ENCODE data around the gene ACMSD. TPM values are rescaled to one million over a fixed set of nuclear protein-coding genes. Genes with fewer than 3 reads are reported as not detected.

Gene ACMSD
- total RNA-seq, 3 donors from 2014 or later (not counting 1 experiment from before 2014, with no cell fraction given), result not detected

DNA sequence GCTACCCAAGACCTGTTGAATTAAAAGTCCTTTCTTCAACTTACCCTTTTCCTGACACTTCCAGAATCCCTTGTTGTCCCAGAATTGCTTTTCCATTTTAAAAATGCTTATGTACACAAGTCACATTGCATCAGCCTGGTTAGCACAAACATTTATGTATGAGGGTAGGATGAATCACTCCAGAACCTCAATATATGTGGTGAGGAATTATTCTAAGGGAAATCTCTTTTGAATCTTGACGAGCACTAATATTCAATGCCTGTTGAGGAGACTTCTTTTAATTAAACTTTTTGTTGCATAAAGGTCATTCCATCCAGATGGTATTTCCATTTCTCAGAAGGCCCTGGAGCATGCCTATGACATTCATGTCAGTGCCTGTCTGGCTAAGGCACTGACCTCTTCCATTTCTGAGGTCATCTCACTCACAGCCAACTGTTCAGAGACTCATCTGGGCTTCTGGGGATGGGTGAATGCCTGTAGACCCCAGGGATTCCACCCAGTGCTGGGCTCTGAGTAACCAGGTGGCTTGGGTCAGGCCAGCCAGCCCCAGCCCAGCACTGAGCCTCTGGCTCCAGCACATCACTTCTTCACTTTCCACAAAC lies 28.2 kb downstream of the ACMSD start:
- H3K27me3 Mint-ChIP-seq (ENCODE audit: low read depth in 2 of 2), result no peaks in the 10 kb centered on the region
- no peak overlapping the region for H3K27ac Mint-ChIP-seq
- Histone ChIP-seq H3K9me3 (ENCODE audit: control insufficient read depth, insufficient read depth, low read length) (no peaks in the 10 kb centered on the region), H3K27me3 (ENCODE audit: control insufficient read depth, insufficient read depth, low read length) (no peaks in the 10 kb centered on the region), H3K4me3 (ENCODE audit: low read length) (no peak overlapping the region), H3K36me3 (ENCODE audit: control insufficient read depth, insufficient read depth, low read length) (no peaks in the 10 kb centered on the region), H3K4me1 (ENCODE audit: control insufficient read depth, insufficient read depth, low read length) (no peaks in the 10 kb centered on the region), H3K27ac (ENCODE audit: low read length) (no peak overlapping the region)
- ATAC-seq, result no peak
- no peaks in the 10 kb centered on the region for H3K9me3 Mint-ChIP-seq
- TF ChIP-seq, protein P1, sequence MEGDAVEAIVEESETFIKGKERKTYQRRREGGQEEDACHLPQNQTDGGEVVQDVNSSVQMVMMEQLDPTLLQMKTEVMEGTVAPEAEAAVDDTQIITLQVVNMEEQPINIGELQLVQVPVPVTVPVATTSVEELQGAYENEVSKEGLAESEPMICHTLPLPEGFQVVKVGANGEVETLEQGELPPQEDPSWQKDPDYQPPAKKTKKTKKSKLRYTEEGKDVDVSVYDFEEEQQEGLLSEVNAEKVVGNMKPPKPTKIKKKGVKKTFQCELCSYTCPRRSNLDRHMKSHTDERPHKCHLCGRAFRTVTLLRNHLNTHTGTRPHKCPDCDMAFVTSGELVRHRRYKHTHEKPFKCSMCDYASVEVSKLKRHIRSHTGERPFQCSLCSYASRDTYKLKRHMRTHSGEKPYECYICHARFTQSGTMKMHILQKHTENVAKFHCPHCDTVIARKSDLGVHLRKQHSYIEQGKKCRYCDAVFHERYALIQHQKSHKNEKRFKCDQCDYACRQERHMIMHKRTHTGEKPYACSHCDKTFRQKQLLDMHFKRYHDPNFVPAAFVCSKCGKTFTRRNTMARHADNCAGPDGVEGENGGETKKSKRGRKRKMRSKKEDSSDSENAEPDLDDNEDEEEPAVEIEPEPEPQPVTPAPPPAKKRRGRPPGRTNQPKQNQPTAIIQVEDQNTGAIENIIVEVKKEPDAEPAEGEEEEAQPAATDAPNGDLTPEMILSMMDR (IDR thresholded peaks at IDR 0.05), result no peak
- intact Hi-C loops (cut with micrococcal nuclease), result no loop called here
- H3K4me1 Mint-ChIP-seq, result no peaks in the 10 kb centered on the region
- H3K4me3 Mint-ChIP-seq, result no peak overlapping the region
- 86% methylated on average over 1 of the region's 1 CpG for WGBS (ENCODE audit: insufficient coverage)
- H3K36me3 Mint-ChIP-seq, result no peaks in the 10 kb centered on the region
- no peak for DNase-seq

DNA sequence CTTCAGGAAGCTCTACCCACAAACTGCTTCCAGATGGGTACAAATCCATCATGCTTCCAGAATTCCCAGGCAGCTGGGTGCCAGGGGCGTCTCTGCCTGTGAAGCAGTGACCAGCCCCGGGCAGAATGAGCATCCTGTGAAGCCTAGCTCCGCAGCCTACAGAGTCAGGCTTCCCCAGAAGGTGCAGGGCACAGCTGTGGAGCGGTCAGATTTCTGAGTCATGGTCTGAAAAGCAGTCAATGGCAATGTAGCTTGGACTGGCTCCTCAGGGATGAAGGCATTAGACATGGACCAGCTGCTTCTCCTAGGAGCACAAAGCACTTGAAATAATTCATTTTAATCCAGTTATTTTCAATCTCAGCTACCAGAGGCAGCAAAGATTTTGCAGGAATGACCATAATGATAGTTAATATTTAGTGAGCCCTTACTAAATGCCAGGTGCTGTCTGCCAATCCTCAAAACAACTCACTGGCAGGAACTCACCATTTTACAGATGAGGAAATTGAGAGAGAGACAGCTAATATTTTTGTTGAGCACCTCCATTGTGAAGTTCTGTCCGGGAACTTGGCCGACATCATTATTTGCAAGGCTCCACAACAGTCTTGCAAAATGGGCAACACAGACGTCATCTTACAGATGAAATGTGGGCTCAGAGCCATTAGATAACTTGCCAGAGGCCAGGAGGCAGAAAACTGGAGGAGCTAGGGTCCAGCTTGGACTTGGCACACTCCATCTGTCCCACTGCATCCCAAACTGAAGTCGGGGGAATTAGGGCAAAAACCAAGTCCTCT lies 31.7 kb downstream of the ACMSD start:
- H3K27ac Mint-ChIP-seq, result no peak overlapping the region
- Histone ChIP-seq H3K4me1 (ENCODE audit: control insufficient read depth, insufficient read depth, low read length) (no peaks in the 10 kb centered on the region), H3K27me3 (ENCODE audit: control insufficient read depth, insufficient read depth, low read length) (no peaks in the 10 kb centered on the region), H3K4me3 (ENCODE audit: low read length) (no peak overlapping the region), H3K36me3 (ENCODE audit: control insufficient read depth, insufficient read depth, low read length) (no peaks in the 10 kb centered on the region), H3K27ac (ENCODE audit: low read length) (no peak overlapping the region), H3K9me3 (ENCODE audit: control insufficient read depth, insufficient read depth, low read length) (no peaks in the 10 kb centered on the region)
- TF ChIP-seq, protein P1 (IDR thresholded peaks at IDR 0.05), result no peak
- H3K9me3 Mint-ChIP-seq, result no peaks in the 10 kb centered on the region
- ATAC-seq (no peak), DNase-seq (no peak)
- H3K4me1 Mint-ChIP-seq, result no peaks in the 10 kb centered on the region
- intact Hi-C loops (cut with micrococcal nuclease), result no loop called here
- no peaks in the 10 kb centered on the region for H3K27me3 Mint-ChIP-seq (ENCODE audit: low read depth in 2 of 2)
- H3K36me3 Mint-ChIP-seq, result no peaks in the 10 kb centered on the region
- WGBS (ENCODE audit: insufficient coverage), result 95% methylated on average over 8 of the region's 8 CpGs
- H3K4me3 Mint-ChIP-seq, result no peak overlapping the region

DNA sequence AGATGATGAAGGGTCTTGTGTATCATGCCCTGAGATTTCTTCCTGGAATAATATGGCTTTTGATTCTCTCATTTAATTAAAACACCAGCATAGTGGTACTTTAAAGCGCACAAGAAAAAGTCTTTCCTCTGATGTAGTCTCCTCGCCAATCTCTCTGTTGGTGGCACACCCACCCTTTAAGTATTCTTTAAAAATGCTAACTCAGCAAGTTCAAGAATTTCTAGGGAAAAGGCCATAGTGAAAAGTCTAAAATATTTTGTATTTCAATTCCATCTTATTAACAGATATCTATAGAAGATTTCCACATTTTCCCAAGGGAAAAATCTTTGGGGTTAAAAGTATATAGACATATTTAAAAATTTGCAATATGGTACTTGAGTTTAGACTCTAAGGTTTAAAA lies 34.7 kb downstream of the ACMSD start:
- no peaks in the 10 kb centered on the region for H3K27me3 Mint-ChIP-seq (ENCODE audit: low read depth in 2 of 2)
- H3K27me3 ChIP-seq (ENCODE audit: control insufficient read depth, insufficient read depth, low read length), result no peaks in the 10 kb centered on the region
- H3K27ac Mint-ChIP-seq, result no peak overlapping the region
- TF ChIP-seq, protein P1 (IDR thresholded peaks at IDR 0.05), result no peak
- peaks cover 4% of the 10 kb centered on the region for H3K9me3 ChIP-seq (ENCODE audit: control insufficient read depth, insufficient read depth, low read length)
- H3K36me3 Mint-ChIP-seq, result no peaks in the 10 kb centered on the region
- no peak for ATAC-seq
- no peaks in the 10 kb centered on the region for H3K4me1 ChIP-seq (ENCODE audit: control insufficient read depth, insufficient read depth, low read length)
- DNase-seq, result no peak
- WGBS (ENCODE audit: insufficient coverage), result 100% methylated on average over 1 of the region's 2 CpGs
- no peaks in the 10 kb centered on the region for H3K9me3 Mint-ChIP-seq
- H3K4me3 Mint-ChIP-seq, result no peak overlapping the region
- no peak overlapping the region for H3K27ac ChIP-seq (ENCODE audit: low read length)
- intact Hi-C loops (cut with micrococcal nuclease), result no loop called here
- no peaks in the 10 kb centered on the region for H3K4me1 Mint-ChIP-seq
- H3K4me3 ChIP-seq (ENCODE audit: low read length), result no peak overlapping the region
- H3K36me3 ChIP-seq (ENCODE audit: control insufficient read depth, insufficient read depth, low read length), result no peaks in the 10 kb centered on the region
